Activated CD4-positive, alpha-beta T cell treated with anti-CD3 and anti-CD28 coated beads, Interleukin-2, amount 50 U/mL, for 4 hours (primary cell): Measurements from ENCODE around the gene DACH2.
"Not testable (repeated sequence)": the region's sequence is repeated elsewhere in the genome, so short reads cannot be mapped to it uniquely, and the experiment has no call there.

Experiments
- DNase-seq, 2 experiments: peaks; one replicate each; pipeline ENCODE4 v3.0.0-alpha.2; 2020

DACH2 gene

GRCh38 chrX:86148024-86148511 lies at the start of gene DACH2:
Gene DACH2, plus strand, starts transcription at chrX:86148451.
- peak in 1 of 2 experiments; percentile 0 for DNase-seq

GRCh38 chrX:86102341-86102740 lies 45.9 kb upstream of the DACH2 start:
- no peak for DNase-seq

GRCh38 chrX:86103061-86103460 lies 45.2 kb upstream of the DACH2 start:
- DNase-seq = no peak

- DNase-seq = no peak
Measured at GRCh38 chrX:86104526-86104925, 43.7 kb upstream of the DACH2 start.

- no peak for DNase-seq
Measured at GRCh38 chrX:86121916-86122315, 26.3 kb upstream of the DACH2 start.

GRCh38 chrX:86133761-86134160 lies 14.5 kb upstream of the DACH2 start:
- DNase-seq = no peak

GRCh38 chrX:86137071-86137470 lies 11.2 kb upstream of the DACH2 start:
- no peak for DNase-seq

GRCh38 chrX:86141786-86142185 lies 6.5 kb upstream of the DACH2 start:
- no peak for DNase-seq

- no peak for DNase-seq
Measured at GRCh38 chrX:86146102-86146501, 2.1 kb upstream of the DACH2 start.

- no peak for DNase-seq
Measured at GRCh38 chrX:86148594-86148993, 343 bp downstream of the DACH2 start.

- no peak for DNase-seq
Measured at GRCh38 chrX:86149119-86149518, 868 bp downstream of the DACH2 start.

- DNase-seq = no peak
Measured at GRCh38 chrX:86154553-86154952, 6.3 kb downstream of the DACH2 start.

GRCh38 chrX:86171366-86171765 lies 23.1 kb downstream of the DACH2 start:
- no peak for DNase-seq

- DNase-seq = no peak
Measured at GRCh38 chrX:86178906-86179305, 30.7 kb downstream of the DACH2 start.

GRCh38 chrX:86181325-86181724 lies 33.1 kb downstream of the DACH2 start:
- DNase-seq = not testable (repeated sequence)

GRCh38 chrX:86192827-86193226 lies 44.6 kb downstream of the DACH2 start:
- DNase-seq = no peak

- DNase-seq = no peak
Measured at GRCh38 chrX:86194758-86195157, 46.5 kb downstream of the DACH2 start.

GRCh38 chrX:86195343-86195742 lies 47.1 kb downstream of the DACH2 start:
- DNase-seq = no peak

GRCh38 chrX:86197815-86198214 lies 49.6 kb downstream of the DACH2 start:
- no peak for DNase-seq

GRCh38 chrX:86210772-86211171 lies 62.5 kb downstream of the DACH2 start:
- DNase-seq = no peak

- DNase-seq = no peak
Measured at GRCh38 chrX:86215260-86215659, 67.0 kb downstream of the DACH2 start.

GRCh38 chrX:86237482-86237881 lies 89.2 kb downstream of the DACH2 start:
- DNase-seq = no peak

GRCh38 chrX:86241547-86241946 lies 93.3 kb downstream of the DACH2 start:
- DNase-seq = no peak

GRCh38 chrX:86263526-86263925 lies 115.3 kb downstream of the DACH2 start:
- no peak for DNase-seq

GRCh38 chrX:86295293-86295692 lies 147.0 kb downstream of the DACH2 start:
- DNase-seq = no peak

GRCh38 chrX:86322913-86323312 lies 174.7 kb downstream of the DACH2 start:
- no peak for DNase-seq
